Ovary (tissue), 3 donors: ENCODE results near the gene SLIT1.

Experiments
- EP300 ChIP-seq: sonication (generic); formaldehyde crosslinking; IDR thresholded peaks from one replicate; pipeline ENCODE4 v1.6.1; 2017; ENCODE audit warnings: antibody characterized with exemption
- POLR2A ChIP-seq: fragments of 450-650 bp; IDR thresholded peaks from one replicate; pipeline ENCODE4 v1.6.1; 2017; ENCODE audit warnings: antibody characterized with exemption, mild to moderate bottlenecking, moderate library complexity
- TF ChIP-seq, protein P1 (sequence below), 3 donors: fragments of 450-650 bp in 2 of 3; fragments of 200-600 bp in 1 of 3; IDR thresholded peaks; one replicate each; pipeline versions ENCODE4 v1.5.1 to v1.8.0; 2016 to 2022; ENCODE audit warnings: antibody characterized with exemption in 3 of 3, mild to moderate bottlenecking in 1 of 3
- donor health status: DM: no; HTN: no; CAD: no.

DNA sequence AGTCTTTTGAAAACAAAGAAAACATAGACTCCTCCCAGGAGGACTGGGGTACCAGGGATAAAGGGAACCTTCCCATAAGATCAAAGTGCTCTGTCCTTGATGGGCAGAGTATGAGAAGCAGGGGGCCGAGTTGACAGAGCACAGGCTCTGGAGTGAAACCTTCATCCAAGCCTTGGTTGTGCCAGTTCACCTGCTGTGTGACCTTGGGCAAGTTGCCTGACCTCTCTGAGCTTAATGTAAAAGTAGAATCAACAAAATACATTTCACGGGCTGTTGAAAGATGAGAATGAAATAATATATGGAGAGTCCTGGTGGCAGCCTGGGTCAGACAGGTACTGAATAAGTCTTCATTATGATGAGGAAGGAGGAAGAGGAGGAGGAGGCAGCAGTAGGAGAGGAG lies 69.9 kb downstream of the SLIT1 start:
- TF ChIP-seq POLR2A: no peak
- no peak for TF ChIP-seq EP300
- TF ChIP-seq, protein P1, sequence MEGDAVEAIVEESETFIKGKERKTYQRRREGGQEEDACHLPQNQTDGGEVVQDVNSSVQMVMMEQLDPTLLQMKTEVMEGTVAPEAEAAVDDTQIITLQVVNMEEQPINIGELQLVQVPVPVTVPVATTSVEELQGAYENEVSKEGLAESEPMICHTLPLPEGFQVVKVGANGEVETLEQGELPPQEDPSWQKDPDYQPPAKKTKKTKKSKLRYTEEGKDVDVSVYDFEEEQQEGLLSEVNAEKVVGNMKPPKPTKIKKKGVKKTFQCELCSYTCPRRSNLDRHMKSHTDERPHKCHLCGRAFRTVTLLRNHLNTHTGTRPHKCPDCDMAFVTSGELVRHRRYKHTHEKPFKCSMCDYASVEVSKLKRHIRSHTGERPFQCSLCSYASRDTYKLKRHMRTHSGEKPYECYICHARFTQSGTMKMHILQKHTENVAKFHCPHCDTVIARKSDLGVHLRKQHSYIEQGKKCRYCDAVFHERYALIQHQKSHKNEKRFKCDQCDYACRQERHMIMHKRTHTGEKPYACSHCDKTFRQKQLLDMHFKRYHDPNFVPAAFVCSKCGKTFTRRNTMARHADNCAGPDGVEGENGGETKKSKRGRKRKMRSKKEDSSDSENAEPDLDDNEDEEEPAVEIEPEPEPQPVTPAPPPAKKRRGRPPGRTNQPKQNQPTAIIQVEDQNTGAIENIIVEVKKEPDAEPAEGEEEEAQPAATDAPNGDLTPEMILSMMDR (IDR thresholded peaks at IDR 0.05): no peak
